Left cardiac atrium (tissue), 4 donors: ENCODE data around the gene CTU1. TPM values are rescaled to one million over a fixed set of nuclear protein-coding genes. Genes with fewer than 3 reads are reported as not detected.
A peak's percentile ranks its signal among the peaks of the same experiment; 100 is the strongest.

ENCODE experiments used
- ATAC-seq, 2 donors: fragments of 200-7000 bp; cut with Tn5 transposase; one replicate each; pipeline ENCODE4 v1.9.1; 2020; ENCODE audit warnings: mild to moderate bottlenecking in 2 of 2, moderate library complexity in 2 of 2
- DNase-seq: peaks from one replicate; pipeline ENCODE4 v3.0.0-alpha.2; 2020
- intact Hi-C, 2 donors: fragments of 100-400 bp; cut with DNase I; formaldehyde crosslinking; loops; one replicate each; pipeline versions ENCODE4 v1.14.1 to v1.15.1; 2022 to 2023
- total RNA-seq, 2 donors: library from RNA; stranded (reverse); fragmentation: NEBNext Ultra II Directional; extraction: Animal tissue kit (Norgen Biotek cat#: 25700); gene quantifications; one replicate each; pipeline ENCODE4 v1.2.1, GENCODE V29; 2021
- donor health status: DM: no; HTN: yes; CAD: no.
- donor health status: DM: no; HTN: yes; CAD: no; lungs with severe emphysema.
- donor health status: DM: yes; HTN: yes; CAD: no.
- donor health status: Dilated cardiomyopathy.

The CTU1 gene
- total RNA-seq, 2 donors from 2014 or later, result 5.3 to 6.0 TPM

DNA sequence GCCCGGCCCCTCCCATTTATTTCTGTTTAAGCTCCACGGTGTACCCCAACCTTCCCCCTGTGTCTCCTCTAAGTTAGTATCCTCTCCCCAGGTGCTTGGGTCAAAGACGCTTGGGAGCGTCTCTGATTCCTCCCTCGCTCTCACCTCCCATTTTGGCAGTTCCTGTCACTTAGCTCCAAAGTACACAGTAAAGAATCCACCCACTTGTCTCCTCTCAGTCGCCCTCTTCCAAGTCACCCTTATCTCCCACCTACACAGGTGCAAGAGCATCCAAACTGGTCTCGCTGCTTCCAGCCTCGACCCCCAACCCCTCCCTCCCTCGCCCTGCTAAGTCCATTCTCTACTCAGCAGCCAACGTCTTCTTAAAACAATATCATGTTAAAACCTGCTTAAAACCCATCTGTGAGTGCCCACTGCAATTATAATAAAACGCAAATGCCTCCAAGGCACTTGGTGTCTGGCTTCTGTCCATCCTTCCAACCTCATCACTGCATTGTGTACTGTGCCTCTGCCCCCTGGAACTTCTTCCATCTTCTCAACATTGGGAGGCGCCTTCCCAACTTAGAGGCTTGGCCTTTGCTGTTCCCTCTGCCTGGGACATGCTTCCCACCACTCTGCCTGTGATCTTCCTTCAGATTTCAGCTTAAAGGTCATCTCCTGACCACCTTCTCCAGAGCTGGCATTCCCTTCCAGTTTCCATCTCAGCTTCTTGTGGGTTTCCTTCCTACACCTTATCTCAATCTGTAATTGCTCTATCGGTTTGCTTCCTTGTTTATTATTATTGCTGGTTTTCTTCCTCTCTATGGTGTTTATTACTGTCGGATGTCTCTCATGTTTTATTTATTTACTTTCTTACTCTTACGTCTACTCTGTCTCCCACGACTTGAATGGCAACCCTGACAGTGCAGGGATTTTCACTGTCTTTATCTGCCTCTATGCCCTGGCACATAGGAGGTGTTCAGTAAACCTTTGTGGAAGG, 16.0 kb downstream of the CTU1 start:
- no peak for ATAC-seq
- DNase-seq, result no peak
- intact Hi-C loops, result no loop called here

DNA sequence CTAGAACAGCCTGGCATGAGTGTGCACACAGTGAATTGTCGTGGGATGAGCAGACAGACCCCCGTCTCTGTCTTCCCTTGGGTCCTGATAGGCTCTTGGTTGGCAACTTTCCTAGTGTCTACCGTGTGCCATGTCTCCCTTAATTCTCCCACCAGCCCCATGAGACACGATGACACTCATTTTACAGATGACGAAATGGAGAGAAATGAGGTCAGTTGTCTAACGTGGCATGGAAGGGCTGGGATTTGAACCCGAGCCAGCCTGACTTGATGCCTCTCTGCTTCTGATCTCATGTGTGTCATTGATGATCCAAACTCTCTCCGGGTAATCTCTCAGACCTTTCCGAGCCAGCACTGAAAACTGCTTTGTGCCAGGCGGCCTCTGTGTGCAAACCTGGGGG, 17.1 kb downstream of the CTU1 start:
- ATAC-seq, result no peak
- intact Hi-C loops, result no loop called here
- DNase-seq, result no peak

DNA sequence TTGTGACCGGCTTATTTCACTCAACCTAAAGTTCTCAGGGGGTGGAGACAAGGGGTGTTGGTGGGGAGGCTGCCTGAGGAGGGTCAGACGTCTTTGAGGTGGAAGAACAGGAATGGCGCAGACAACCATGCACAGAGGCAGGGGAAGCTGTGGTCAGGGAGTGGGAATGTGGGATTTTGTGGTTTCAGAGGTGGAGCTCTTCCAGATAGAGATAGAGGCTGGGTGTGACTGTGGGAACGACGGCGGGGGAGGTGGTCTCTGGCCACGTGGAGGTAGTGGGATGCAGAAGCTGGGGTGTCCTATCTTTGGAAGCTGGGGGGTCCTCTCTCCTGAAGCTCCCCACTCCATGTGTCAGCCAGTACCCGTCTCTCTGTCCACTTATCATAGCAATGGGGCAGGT, 17.7 kb downstream of the CTU1 start:
- intact Hi-C loops, result no loop called here
- ATAC-seq (no peak), DNase-seq (no peak)

DNA sequence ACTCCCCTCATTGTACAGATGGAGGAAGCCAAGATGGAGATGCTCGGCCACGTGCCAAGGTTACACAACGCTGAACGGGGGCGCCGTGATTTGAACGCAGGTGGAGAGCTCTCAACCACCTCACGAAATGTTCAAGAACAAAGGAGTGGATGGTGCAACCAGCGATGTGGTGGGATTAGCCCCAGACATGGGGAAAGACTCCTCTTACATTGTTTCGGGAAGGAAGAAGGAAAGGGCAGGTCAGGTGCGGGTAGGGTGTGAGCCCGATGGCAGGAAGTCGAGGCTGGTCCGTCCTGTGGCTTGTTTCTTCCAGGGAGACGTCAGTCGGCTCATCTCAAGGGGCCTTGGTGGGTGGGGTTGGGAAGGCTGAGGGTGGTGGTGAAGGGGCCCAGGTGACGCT, 18.4 kb downstream of the CTU1 start:
- intact Hi-C loops, result no loop called here
- DNase-seq (no peak), ATAC-seq (no peak)

- no peak for ATAC-seq
- intact Hi-C loops, result no loop called here
These were observed 21.9 kb downstream of the CTU1 start for GRCh38 chr19:51086153-51086850.

DNA sequence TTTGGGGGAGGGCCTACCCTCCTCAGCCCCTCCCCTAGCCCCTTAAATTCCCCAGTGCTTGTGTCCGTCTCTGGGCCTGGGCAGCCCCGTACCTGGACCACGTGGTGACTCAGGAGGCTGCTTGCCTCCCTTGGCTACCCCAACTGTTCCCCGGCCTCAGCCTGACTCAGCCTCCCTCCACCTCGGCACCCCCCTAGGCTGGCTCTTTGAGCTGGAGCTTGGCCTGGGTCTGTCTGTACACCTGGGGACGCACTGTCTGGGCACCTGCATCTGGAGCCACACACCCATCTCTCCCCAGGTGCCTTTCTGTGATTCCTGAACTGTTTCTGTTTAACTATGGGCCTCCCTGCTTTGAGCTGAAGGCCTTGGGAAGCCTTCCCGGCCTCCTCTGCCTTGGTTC, 23.7 kb downstream of the CTU1 start:
- no peak for DNase-seq
- intact Hi-C loops, result no loop called here
- no peak for ATAC-seq

More at GRCh38 chr19:51086153-51086850, 21.9 kb downstream of the CTU1 start:
- no peak for DNase-seq

- intact Hi-C loops, result no loop called here
These were observed 24.4 kb downstream of the CTU1 start for GRCh38 chr19:51083783-51084182.

GRCh38 chr19:51083181-51083580, 25.0 kb downstream of the CTU1 start:
- intact Hi-C loops, result no loop called here
- ATAC-seq (no peak), DNase-seq (no peak)

More at GRCh38 chr19:51083783-51084182, 24.4 kb downstream of the CTU1 start:
- ATAC-seq, result no peak
- DNase-seq, result no peak

- DNase-seq (no peak), ATAC-seq (no peak)
- intact Hi-C loops, result no loop called here
These were observed 25.6 kb downstream of the CTU1 start, which contains the start of gene KLK14 for GRCh38 chr19:51082611-51083010. KLK14 (minus strand) TSS chr19:51082887; CDS start chr19:51082614, 273 bp downstream.

GRCh38 chr19:51081476-51081875, 26.7 kb downstream of the CTU1 start:
- intact Hi-C loops, result no loop called here
- no peak for ATAC-seq
- DNase-seq, result no peak

DNA sequence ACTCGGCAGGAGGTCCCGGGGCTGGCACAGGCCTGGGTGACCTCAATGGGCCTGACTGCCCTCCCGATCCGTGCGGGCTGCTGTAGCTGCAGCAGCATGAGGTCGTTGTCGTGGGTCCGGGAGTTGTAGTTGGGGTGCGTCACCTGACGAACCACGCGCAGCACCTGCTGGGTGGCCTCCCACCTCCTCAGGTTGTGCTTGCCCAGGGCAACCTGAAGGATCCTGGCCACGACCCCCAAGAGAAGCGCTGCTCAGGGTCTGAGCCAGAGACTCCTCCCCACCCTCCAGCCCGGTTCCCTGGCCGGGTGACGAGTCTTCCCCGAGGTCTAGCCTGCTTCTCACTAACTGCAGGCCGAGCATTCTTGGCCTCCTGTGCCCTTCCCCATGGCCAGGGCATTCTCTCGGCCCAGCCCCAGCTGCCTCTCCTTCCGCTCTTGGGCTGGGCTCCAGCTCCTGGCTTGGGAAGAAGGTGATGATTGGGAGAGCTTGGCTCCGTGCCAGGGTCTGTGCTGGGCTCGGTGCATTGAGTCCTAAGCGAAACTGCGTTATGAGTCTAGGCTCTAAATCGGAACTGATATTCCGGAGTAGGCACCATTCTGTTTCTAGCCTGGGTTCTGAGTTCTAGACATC, 28.6 kb downstream of the CTU1 start:
- DNase-seq, result peak; percentile 75
- intact Hi-C loops, result no loop called here
- peak; percentile 67 to 92 for ATAC-seq

DNA sequence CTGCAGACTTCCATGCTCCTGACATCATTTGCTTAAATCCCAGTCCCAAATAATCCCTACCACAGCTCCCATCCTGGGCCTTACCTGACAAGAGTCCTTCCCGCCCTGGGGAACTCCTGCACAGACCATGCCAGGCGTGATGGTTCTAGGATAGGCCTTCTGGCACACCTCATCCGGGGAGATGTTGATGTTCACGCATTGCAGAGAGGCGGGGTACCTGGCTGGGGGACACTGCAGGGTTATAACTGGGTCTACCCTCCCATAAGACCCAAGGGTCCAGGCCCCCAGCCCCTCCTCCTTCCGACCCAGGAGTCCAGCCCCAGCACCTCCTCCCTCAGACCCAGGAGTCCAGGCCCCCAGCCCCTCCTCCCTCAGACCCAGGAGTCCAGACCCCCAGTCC, 29.5 kb downstream of the CTU1 start:
- no peak for ATAC-seq
- intact Hi-C loops, result no loop called here
- no peak for DNase-seq

GRCh38 chr19:51078104-51078503, 30.1 kb downstream of the CTU1 start:
- DNase-seq, result no peak
- ATAC-seq, result no peak
- intact Hi-C loops, result no loop called here

DNA sequence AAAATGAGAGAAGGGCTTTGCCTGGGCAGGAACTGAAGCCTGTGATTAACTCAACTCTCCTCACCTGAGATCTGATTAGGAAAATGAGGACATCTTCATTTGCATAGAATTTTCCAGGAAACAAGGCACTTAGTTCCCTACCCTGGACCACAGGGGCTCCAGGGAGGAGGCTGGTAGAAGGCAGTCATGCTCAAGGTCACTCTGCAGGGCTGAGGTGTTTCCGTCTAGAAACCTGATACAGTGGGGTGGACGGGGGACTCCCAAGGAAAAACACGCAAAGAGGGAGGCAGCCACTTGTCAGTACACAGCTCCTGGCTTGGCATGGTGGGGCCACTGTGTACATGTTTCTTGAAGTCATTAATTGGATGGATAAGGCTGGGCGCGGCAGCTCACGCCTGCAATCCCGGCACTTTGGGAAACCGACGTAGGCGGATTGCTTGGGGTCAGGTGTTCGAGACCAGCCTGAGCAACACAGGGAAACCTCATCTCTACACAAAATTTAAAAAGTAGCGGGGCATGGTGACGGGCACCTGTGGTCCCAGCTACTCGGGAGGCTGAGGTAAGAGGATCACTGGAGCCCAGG, 31.5 kb downstream of the CTU1 start:
- DNase-seq (no peak), ATAC-seq (no peak)
- intact Hi-C loops, result no loop called here

- ATAC-seq, result no peak
- intact Hi-C loops, result no loop called here
These were observed 32.2 kb downstream of the CTU1 start for GRCh38 chr19:51075998-51076397.

GRCh38 chr19:51071095-51071405, 37.2 kb downstream of the CTU1 start:
- DNase-seq (no peak), ATAC-seq (no peak)
- intact Hi-C loops, result no loop called here

More at GRCh38 chr19:51075998-51076397, 32.2 kb downstream of the CTU1 start:
- DNase-seq, result no peak

DNA sequence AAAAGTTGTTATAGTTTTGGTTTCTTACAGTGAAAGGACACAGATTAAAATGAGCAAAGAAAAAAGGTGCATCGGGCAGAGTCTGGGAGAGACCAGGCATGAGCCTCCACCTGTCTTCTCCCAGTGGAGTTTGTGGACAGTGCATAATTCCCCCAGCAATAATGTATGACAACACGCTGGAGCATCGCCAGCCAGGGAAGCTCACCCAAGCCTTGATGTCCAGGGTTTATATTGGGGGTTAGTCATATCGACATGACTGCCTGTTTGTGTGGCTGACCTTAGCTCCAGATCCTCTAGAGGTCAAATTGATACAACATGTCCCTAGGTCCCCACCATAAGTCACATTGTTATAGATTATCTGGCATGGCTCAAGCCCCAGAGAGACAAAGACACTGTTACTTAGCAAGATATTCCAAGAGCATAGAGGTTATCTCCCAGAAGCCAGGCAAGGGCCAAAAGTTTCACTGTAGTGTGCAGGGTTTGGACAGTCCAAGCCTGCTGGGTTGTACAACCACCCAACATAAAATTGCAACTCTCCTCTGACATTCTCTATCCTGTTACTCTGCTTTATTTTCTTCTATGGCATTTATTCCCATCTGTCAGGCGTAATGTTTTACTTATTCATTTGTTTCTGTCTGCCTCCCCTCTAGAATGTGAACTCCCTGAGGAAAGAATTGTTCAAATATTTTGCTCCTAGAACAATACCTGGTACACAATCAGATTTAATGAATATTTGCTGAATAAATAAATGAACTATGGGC, 37.7 kb downstream of the CTU1 start:
- DNase-seq (no peak), ATAC-seq (no peak)
- intact Hi-C loops, result no loop called here

DNA sequence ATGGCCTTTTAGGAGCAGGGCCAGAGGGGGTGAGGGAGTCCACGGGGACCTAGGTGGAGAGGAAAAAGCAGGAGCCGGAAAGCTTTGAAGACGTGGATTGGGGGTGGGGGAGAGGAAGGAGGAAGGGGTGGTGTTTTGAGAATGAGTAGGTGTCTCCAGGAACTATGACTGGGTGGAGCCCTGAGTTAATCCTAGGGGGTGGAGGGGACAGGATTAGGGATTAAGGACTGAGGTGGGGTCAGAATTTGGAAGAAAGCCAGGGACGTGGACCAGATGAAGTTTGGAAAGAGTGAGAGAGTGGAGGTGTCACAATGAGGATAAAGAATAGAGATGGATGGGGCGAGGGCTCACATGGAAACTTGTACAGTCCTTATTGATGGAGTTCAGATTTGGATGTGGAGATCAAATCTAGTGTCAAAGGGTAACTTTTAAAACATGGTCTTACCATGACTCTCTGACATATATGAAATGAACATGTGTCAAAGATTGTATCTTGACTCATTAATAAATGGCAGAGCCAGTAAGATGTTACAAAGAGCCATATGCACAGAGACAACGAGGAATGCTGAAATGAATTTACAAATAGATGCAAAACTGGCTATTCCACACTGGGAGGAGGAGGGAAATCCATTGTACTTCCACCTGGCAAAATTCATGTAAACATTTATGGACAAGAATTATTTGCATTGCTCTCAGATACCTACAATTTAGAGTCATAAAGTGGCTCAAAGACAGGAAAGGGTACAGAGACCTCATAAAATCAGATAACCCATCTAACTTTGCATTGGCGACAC, 41.6 kb downstream of the CTU1 start:
- DNase-seq (no peak), ATAC-seq (no peak)
- intact Hi-C loops, result no loop called here
